HG02981 (cell line): ENCODE measurements around the gene C6orf118.

Experiments
- ATAC-seq: cut with Tn5 transposase; IDR thresholded peaks from one replicate; pipeline ENCODE4 v1.9.1; 2021; ENCODE audit warnings: mild to moderate bottlenecking, moderate library complexity; ENCODE audit not compliant: unreplicated experiment

The C6orf118 gene

GRCh38 chr6:165245287-165245686 is 64.1 kb downstream of the C6orf118 start:
- no peak for ATAC-seq

- ATAC-seq: no peak
Measured at GRCh38 chr6:165244524-165245247, 64.7 kb downstream of the C6orf118 start.

- no peak for ATAC-seq
Measured at GRCh38 chr6:165243801-165244200, 65.6 kb downstream of the C6orf118 start.

DNA sequence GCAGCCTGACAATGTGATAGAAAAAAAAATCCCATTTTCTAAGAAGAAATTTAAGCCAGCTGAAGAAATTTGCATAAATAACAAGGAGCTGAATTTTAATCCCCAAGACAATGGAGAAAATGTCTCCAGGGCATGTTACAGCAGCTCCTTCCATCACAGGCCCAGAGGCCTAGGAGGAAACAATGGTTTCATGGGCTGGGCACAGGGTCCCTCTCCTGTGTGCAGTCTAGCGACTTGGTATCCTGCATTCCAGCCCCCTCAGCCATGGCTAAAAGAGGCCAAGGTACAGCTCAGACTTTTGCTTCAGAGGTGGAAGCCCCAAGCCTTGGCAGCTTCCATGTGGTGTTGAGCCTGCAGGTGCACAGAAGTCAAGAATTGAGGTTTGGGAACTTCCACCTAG is 73.1 kb downstream of the C6orf118 start:
- no peak for ATAC-seq

DNA sequence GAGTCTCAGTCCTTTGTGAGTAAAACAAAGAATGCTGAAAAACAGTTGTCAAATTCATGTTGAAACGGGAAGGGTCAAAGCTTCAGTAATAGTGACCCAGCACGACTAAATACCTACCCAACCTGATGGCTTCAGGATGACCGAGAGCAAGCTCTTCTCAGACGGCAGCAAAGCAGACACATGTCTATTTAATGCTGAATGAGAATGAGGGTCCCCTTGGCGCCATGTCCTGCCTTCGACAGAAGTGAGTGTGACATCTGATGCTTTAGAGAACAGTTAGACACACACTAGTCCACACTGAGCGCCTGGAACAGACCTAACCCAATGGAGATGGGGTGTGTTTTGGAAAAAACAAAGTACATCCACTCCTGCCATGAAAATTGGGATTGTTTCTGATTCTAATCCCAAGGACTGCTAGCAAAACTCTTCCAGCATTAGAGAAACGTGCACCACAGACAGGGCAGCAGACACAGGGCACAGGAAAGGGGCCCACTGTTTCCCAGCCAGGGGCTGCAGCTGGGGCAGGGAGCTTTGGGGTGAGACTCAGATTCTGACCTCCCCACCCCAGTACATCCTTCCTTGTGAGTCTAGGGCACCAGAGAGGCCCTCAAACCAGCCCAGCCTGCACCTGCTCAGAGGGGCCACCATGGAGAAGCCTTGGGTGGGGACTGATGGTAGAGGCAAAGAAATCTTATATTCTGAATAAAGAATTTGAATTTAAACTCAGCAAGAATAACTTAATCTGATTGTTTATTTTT is 76.5 kb downstream of the C6orf118 start:
- no peak for ATAC-seq

DNA sequence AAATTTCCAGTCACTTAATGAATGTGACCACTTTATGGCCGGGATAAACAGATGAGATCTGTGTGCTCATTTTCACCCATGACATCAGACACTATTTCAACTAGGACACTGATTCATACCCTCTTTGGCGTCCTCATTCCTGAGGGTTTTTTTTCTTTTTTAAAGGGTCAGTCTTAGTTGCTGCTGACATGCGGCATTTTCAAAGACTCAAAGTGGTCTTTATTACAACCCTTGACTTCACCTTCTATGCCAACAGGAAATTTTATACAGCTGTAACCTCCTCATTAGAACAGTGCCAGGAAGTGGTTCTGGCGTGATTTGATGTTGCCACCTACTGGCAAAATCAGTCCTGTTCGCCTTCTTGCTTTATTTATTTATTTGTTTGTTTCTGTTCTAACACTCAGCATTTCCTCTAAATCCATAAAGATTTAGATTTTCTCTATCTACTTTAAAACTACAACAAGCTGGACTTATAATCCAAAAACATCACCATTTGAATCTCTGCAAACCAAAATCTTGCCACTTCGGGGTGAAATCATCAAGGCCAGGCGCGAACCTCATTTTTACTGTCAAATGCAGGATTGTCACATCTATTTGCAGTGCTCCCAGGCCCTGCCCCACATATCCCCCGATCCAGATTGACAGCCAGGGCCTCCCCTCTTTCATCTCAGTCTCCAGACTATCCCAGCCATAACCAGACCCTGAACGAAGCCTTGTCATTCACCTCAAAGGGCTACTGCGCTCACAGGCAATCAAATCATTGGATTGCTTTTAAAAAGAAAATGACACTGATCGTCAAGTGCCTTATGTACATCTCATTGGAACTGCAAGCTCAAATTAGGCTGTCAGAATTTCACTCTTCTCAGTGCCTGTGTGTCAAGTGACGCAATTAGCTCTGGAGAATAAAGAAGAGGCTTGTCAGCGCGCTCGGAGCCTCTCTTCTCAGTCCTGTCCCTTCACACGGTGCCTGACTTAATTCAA is 77.5 kb downstream of the C6orf118 start:
- ATAC-seq: no peak

DNA sequence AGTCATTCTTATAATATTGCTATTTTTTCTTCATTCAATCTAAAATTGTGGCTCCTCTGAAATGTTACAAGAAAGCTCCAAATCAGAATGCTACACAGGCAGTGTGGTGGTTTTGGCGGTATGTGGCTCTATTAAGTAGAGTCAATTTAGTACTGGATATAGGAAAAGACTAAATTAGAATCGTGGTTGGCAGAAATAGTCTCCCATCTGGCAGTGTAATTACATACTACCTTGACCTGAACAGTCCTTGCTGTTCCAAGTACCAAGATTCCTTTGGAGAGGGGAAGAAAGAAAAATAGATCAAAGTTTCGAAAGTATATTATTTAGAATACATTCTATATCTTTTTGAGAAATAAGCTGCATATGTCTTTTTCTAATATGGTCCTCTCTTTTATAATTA is 78.2 kb downstream of the C6orf118 start:
- no peak for ATAC-seq
